Rectal smooth muscle tissue (tissue), 1 donor: ENCODE measurements around the gene HADHA.

Experiments
- H3K27ac ChIP-seq: one replicate; pipeline ENCODE4 v1.7.0; 2013; ENCODE audit warnings: low read depth, low read length, inconsistent platforms
- H3K27me3 ChIP-seq: one replicate; pipeline ENCODE4 v1.7.0; 2013; ENCODE audit warnings: low read length; ENCODE audit not compliant: control insufficient read depth, insufficient read depth
- H3K36me3 ChIP-seq: one replicate; pipeline ENCODE4 v1.7.0; 2013; ENCODE audit warnings: low read length; ENCODE audit not compliant: control insufficient read depth, insufficient read depth
- H3K4me1 ChIP-seq: one replicate; pipeline ENCODE4 v1.7.0; 2013; ENCODE audit warnings: low read length; ENCODE audit not compliant: control insufficient read depth, insufficient read depth
- H3K4me3 ChIP-seq: one replicate; pipeline ENCODE4 v1.7.0; 2013; ENCODE audit warnings: low read length
- H3K9ac ChIP-seq: one replicate; pipeline ENCODE4 v1.7.0; 2013; ENCODE audit warnings: low read length

HADHA gene

GRCh38 chr2:26202981-26203490 is 41.4 kb downstream of the HADHA start:
- Histone ChIP-seq H3K36me3 (peaks cover 21% of the 10 kb centered on the region), H3K27ac (no peak overlapping the region), H3K4me3 (no peak overlapping the region), H3K4me1 (no peaks in the 10 kb centered on the region), H3K9ac (no peak overlapping the region), H3K27me3 (no peaks in the 10 kb centered on the region)

GRCh38 chr2:26197516-26197915 is 46.9 kb downstream of the HADHA start:
- Histone ChIP-seq H3K4me3 (no peak overlapping the region), H3K9ac (no peak overlapping the region), H3K36me3 (peaks cover 39% of the 10 kb centered on the region), H3K4me1 (no peaks in the 10 kb centered on the region), H3K27me3 (no peaks in the 10 kb centered on the region), H3K27ac (no peak overlapping the region)

- Histone ChIP-seq H3K4me3 (no peak overlapping the region), H3K4me1 (no peaks in the 10 kb centered on the region), H3K27ac (no peak overlapping the region), H3K9ac (no peak overlapping the region), H3K27me3 (no peaks in the 10 kb centered on the region), H3K36me3 (peaks cover 36% of the 10 kb centered on the region)
These were observed 47.6 kb downstream of the HADHA start for GRCh38 chr2:26196683-26197418.

- Histone ChIP-seq H3K36me3 (peaks cover 33% of the 10 kb centered on the region), H3K27me3 (no peaks in the 10 kb centered on the region), H3K4me1 (no peaks in the 10 kb centered on the region), H3K4me3 (no peak overlapping the region), H3K9ac (no peak overlapping the region), H3K27ac (no peak overlapping the region)
These were observed 49.1 kb downstream of the HADHA start for GRCh38 chr2:26195040-26195984.

- no peak overlapping the region for H3K4me3 ChIP-seq
- peaks cover 29% of the 10 kb centered on the region for H3K36me3 ChIP-seq
- H3K9ac ChIP-seq: no peak overlapping the region
- no peaks in the 10 kb centered on the region for H3K27me3 ChIP-seq
- no peaks in the 10 kb centered on the region for H3K4me1 ChIP-seq
- H3K27ac ChIP-seq: no peak overlapping the region
These were observed 50.7 kb downstream of the HADHA start for GRCh38 chr2:26193578-26194231.

- Histone ChIP-seq H3K36me3 (peaks cover 16% of the 10 kb centered on the region), H3K4me3 (no peak overlapping the region), H3K27ac (no peak overlapping the region), H3K27me3 (no peaks in the 10 kb centered on the region), H3K4me1 (no peaks in the 10 kb centered on the region), H3K9ac (no peak overlapping the region)
These were observed 52.9 kb downstream of the HADHA start for GRCh38 chr2:26191316-26192159.

- H3K4me1 ChIP-seq: peaks cover 3% of the 10 kb centered on the region
- peaks cover 14% of the 10 kb centered on the region for H3K36me3 ChIP-seq
- H3K27me3 ChIP-seq: no peaks in the 10 kb centered on the region
- no peak overlapping the region for H3K4me3 ChIP-seq
- no peak overlapping the region for H3K9ac ChIP-seq
- no peak overlapping the region for H3K27ac ChIP-seq
These were observed 54.1 kb downstream of the HADHA start for GRCh38 chr2:26190369-26190768.

- Histone ChIP-seq H3K9ac (no peak overlapping the region), H3K27ac (no peak overlapping the region), H3K27me3 (no peaks in the 10 kb centered on the region), H3K4me3 (no peak overlapping the region), H3K36me3 (peaks cover 14% of the 10 kb centered on the region), H3K4me1 (peaks cover 4% of the 10 kb centered on the region)
These were observed 54.7 kb downstream of the HADHA start for GRCh38 chr2:26189751-26190150.

GRCh38 chr2:26189123-26189522 is 55.3 kb downstream of the HADHA start:
- Histone ChIP-seq H3K4me1 (peaks cover 4% of the 10 kb centered on the region), H3K36me3 (peaks cover 10% of the 10 kb centered on the region), H3K27me3 (no peaks in the 10 kb centered on the region), H3K4me3 (no peak overlapping the region), H3K9ac (no peak overlapping the region), H3K27ac (no peak overlapping the region)

GRCh38 chr2:26187537-26188104 is 56.8 kb downstream of the HADHA start:
- H3K4me1 ChIP-seq: peaks cover 4% of the 10 kb centered on the region
- no peak overlapping the region for H3K9ac ChIP-seq
- no peaks in the 10 kb centered on the region for H3K27me3 ChIP-seq
- H3K36me3 ChIP-seq: peaks cover 4% of the 10 kb centered on the region
- no peak overlapping the region for H3K4me3 ChIP-seq
- H3K27ac ChIP-seq: no peak overlapping the region

- H3K4me1 ChIP-seq: peaks cover 4% of the 10 kb centered on the region
- H3K36me3 ChIP-seq: peaks cover 4% of the 10 kb centered on the region
- H3K27me3 ChIP-seq: no peaks in the 10 kb centered on the region
- H3K27ac ChIP-seq: no peak overlapping the region
- no peak overlapping the region for H3K4me3 ChIP-seq
- H3K9ac ChIP-seq: no peak overlapping the region
These were observed 57.3 kb downstream of the HADHA start for GRCh38 chr2:26187114-26187513.
